Measurements from ENCODE around the gene SOX30.

GRCh38 chr5:157593052-157593757, 59.0 kb downstream of the SOX30 start:
- TF ChIP-seq CTCF (IDR thresholded peaks at IDR 0.05) (no peak), ELK1 (IDR thresholded peaks at IDR 0.05; ENCODE audit: low read depth, low read length) (no peak), MYC (IDR thresholded peaks at IDR 0.05; ENCODE audit: borderline replicate concordance, low read length) (no peak)
- TF ChIP-seq, protein P1, sequence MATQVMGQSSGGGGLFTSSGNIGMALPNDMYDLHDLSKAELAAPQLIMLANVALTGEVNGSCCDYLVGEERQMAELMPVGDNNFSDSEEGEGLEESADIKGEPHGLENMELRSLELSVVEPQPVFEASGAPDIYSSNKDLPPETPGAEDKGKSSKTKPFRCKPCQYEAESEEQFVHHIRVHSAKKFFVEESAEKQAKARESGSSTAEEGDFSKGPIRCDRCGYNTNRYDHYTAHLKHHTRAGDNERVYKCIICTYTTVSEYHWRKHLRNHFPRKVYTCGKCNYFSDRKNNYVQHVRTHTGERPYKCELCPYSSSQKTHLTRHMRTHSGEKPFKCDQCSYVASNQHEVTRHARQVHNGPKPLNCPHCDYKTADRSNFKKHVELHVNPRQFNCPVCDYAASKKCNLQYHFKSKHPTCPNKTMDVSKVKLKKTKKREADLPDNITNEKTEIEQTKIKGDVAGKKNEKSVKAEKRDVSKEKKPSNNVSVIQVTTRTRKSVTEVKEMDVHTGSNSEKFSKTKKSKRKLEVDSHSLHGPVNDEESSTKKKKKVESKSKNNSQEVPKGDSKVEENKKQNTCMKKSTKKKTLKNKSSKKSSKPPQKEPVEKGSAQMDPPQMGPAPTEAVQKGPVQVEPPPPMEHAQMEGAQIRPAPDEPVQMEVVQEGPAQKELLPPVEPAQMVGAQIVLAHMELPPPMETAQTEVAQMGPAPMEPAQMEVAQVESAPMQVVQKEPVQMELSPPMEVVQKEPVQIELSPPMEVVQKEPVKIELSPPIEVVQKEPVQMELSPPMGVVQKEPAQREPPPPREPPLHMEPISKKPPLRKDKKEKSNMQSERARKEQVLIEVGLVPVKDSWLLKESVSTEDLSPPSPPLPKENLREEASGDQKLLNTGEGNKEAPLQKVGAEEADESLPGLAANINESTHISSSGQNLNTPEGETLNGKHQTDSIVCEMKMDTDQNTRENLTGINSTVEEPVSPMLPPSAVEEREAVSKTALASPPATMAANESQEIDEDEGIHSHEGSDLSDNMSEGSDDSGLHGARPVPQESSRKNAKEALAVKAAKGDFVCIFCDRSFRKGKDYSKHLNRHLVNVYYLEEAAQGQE (IDR thresholded peaks at IDR 0.05): no peak

Measured in A549 (cell line).